K562 (cell line): ENCODE measurements around the gene PPP3CA. TPM values are rescaled to one million over a fixed set of nuclear protein-coding genes. Genes with fewer than 3 reads are reported as not detected.

ENCODE experiments used
- ATAC-seq: fragments of 200-7000 bp; cut with Tn5 transposase; 3 replicates; pipeline ENCODE4 v1.9.1; 2020; ENCODE audit warnings: moderate library complexity
- BruUV-seq: library from RNA; stranded (reverse); fragments of 400-500 nt; replicated peaks from 2 replicates; lab custom pipeline; 2021; lab: Mats Ljungman, UMichigan
- CTCF ChIA-PET: fragments of 300-600 bp; formaldehyde crosslinking; extraction: SDS; loops from one replicate; lab custom pipeline; 2021; ENCODE audit warnings: low intra/inter-chr PET ratio; lab: Yijun Ruan, JAX
- POLR2A ChIA-PET: fragments of 300-600, 350-650 bp; sonication (Branson Sonifier 250); formaldehyde crosslinking; extraction: SDS; loops from one replicate; lab custom pipeline; 2021; ENCODE audit warnings: antibody characterized with exemption, inconsistent platforms; lab: Yijun Ruan, JAX
- DNase-seq, 4 experiments: peaks; one replicate each; pipeline versions ENCODE4 v3.0.0 to v3.0.0-alpha.2; 2011 to 2018; ENCODE audit warnings: low spot score in 3 of 4, mixed read lengths in 3 of 4; ENCODE audit errors: extremely low read depth in 1 of 4
- FAIRE-seq: peaks from 2 replicates; lab custom pipeline; 2011; peaks lifted over from hg19 to GRCh38; lab: Jason Lieb, UNC
- H2AFZ ChIP-seq: 2 replicates; pipeline ENCODE4 v1.6.0; 2011; ENCODE audit warnings: low read depth, low read length, control low read depth, inconsistent platforms
- H3K27ac ChIP-seq: fragments of 200-600 bp; 3 replicates; pipeline ENCODE4 v1.8.0; 2011; ENCODE audit warnings: low read depth, mild to moderate bottlenecking, control low read depth, inconsistent platforms, low read length, moderate library complexity, mixed read lengths; ENCODE audit errors: extremely low read depth
- H3K27me3 ChIP-seq, 2 experiments: fragments of 300-600 bp in 1 of 2; 2 replicates in 1 of 2; 3 replicates in 1 of 2; pipeline versions ENCODE4 v1.6.0 to v1.8.0; 2011; ENCODE audit warnings: inconsistent platforms in 2 of 2, low read length in 2 of 2, mild to moderate bottlenecking in 1 of 2, mixed read lengths in 1 of 2, moderate library complexity in 1 of 2; ENCODE audit not compliant: control insufficient read depth in 2 of 2, insufficient read depth in 2 of 2
- H3K36me3 ChIP-seq: fragments of 300-600 bp; 3 replicates; pipeline ENCODE4 v1.8.0; 2011; ENCODE audit warnings: mild to moderate bottlenecking, low read length, inconsistent platforms; ENCODE audit not compliant: control insufficient read depth, insufficient read depth
- H3K4me1 ChIP-seq, 2 experiments: fragments of 200-600 bp in 1 of 2; replicated peaks in 1 of 2; 2 replicates in 1 of 2; 3 replicates in 1 of 2; pipeline versions ENCODE4 v1.5.1 to v1.8.0; 2011; ENCODE audit warnings: inconsistent platforms in 2 of 2, low read length in 2 of 2, mild to moderate bottlenecking in 1 of 2, mixed read lengths in 1 of 2, moderate library complexity in 1 of 2; ENCODE audit not compliant: control insufficient read depth in 2 of 2, insufficient read depth in 2 of 2
- H3K4me2 ChIP-seq: 2 replicates; pipeline ENCODE4 v1.6.1; 2011; ENCODE audit warnings: low read length, control low read depth, inconsistent platforms, mixed read lengths; ENCODE audit not compliant: insufficient read depth
- H3K4me3 ChIP-seq: fragments of 200-600 bp; sonication (generic), shearing (Covaris generic); 2 replicates; pipeline ENCODE4 v1.5.1; 2016; ENCODE audit warnings: control low read depth, inconsistent platforms
- H3K79me2 ChIP-seq: fragments of 200-600 bp; 3 replicates; pipeline ENCODE4 v1.8.0; 2011; ENCODE audit warnings: low read length, inconsistent platforms; ENCODE audit not compliant: control insufficient read depth, insufficient read depth
- H3K9ac ChIP-seq, 2 experiments: 2 replicates each; pipeline versions ENCODE4 v1.6.0 to v1.6.1; 2011; ENCODE audit warnings: low read depth in 2 of 2, low read length in 2 of 2, control low read depth in 1 of 2, inconsistent platforms in 1 of 2, mild to moderate bottlenecking in 1 of 2, mixed read lengths in 1 of 2; ENCODE audit not compliant: insufficient read depth in 1 of 2
- H3K9me1 ChIP-seq: one replicate; pipeline ENCODE4 v1.6.0; 2011; ENCODE audit warnings: inconsistent platforms, mild to moderate bottlenecking, low read length, moderate library complexity; ENCODE audit not compliant: control insufficient read depth, insufficient read depth
- H3K9me3 ChIP-seq: replicated peaks from 2 replicates; pipeline ENCODE4 v1.5.1; 2011; ENCODE audit warnings: low read depth, low read length, inconsistent platforms; ENCODE audit not compliant: control insufficient read depth, insufficient read depth
- H4K20me1 ChIP-seq: replicated peaks from 2 replicates; pipeline ENCODE4 v1.6.1; 2011; ENCODE audit warnings: low read length, inconsistent platforms, mixed read lengths; ENCODE audit not compliant: control insufficient read depth, insufficient read depth
- BMI1 ChIP-seq: fragments of 150-350 bp; IDR thresholded peaks from 2 replicates; pipeline ENCODE4 v1.6.1; 2014; ENCODE audit warnings: low read length
- CREM ChIP-seq: IDR thresholded peaks from 2 replicates; pipeline ENCODE4 v1.6.1; 2014; ENCODE audit warnings: antibody characterized with exemption, low read depth
- DACH1 ChIP-seq: fragments of 450-650 bp; IDR thresholded peaks from 2 replicates; pipeline ENCODE4 v1.6.1; 2018; ENCODE audit not compliant: partially characterized antibody
- HOMEZ ChIP-seq: fragments of 250-450 bp; sonication (Bioruptor Pico); IDR thresholded peaks from 2 replicates; pipeline ENCODE4 v1.4.0; 2020; ENCODE audit warnings: mild to moderate bottlenecking, moderate library complexity
- KDM4B ChIP-seq, 2 experiments: fragments of 450-650 bp in 1 of 2; sonication (generic) in 1 of 2; IDR thresholded peaks; 2 replicates each; pipeline ENCODE4 v1.6.1; 2016 to 2017; ENCODE audit warnings: borderline replicate concordance in 2 of 2, antibody characterized with exemption in 1 of 2, low read depth in 1 of 2, mild to moderate bottlenecking in 1 of 2
- MAX ChIP-seq: sonication (generic); formaldehyde crosslinking; IDR thresholded peaks from 2 replicates; pipeline ENCODE4 v1.9.0; 2022; ENCODE audit warnings: mild to moderate bottlenecking, missing genetic modification reagents
- NRF1 ChIP-seq, 2 experiments: fragments of 450-650 bp; IDR thresholded peaks in 1 of 2; conservative IDR thresholded peaks in 1 of 2; 2 replicates each; pipeline ENCODE4 v1.6.1; 2014; ENCODE audit warnings: mild to moderate bottlenecking in 2 of 2
- RBM34 ChIP-seq: fragments of 200-400 bp; formaldehyde crosslinking; IDR thresholded peaks from 2 replicates; pipeline ENCODE4 v1.6.1; 2018; ENCODE audit warnings: low read length, borderline replicate concordance; ENCODE audit not compliant: insufficient read depth
- SIX5 ChIP-seq, 2 experiments: IDR thresholded peaks; 2 replicates each; pipeline ENCODE4 v1.6.1; 2011; ENCODE audit warnings: low read length in 2 of 2, borderline replicate concordance in 1 of 2, low read depth in 1 of 2, mild to moderate bottlenecking in 1 of 2, moderate library complexity in 1 of 2; ENCODE audit not compliant: insufficient read depth in 1 of 2
- SPI1 ChIP-seq: IDR thresholded peaks from 2 replicates; pipeline ENCODE4 v1.6.1; 2011; ENCODE audit warnings: low read depth, low read length, control low read depth, borderline replicate concordance
- SREBF2 ChIP-seq: sonication (generic); formaldehyde crosslinking; IDR thresholded peaks from 2 replicates; pipeline ENCODE4 v1.4.0; 2020; ENCODE audit warnings: mild to moderate bottlenecking, missing genetic modification reagents
- STAG1 ChIP-seq: sonication (generic); formaldehyde crosslinking; IDR thresholded peaks from 2 replicates; pipeline ENCODE4 v1.5.0; 2020; ENCODE audit warnings: missing genetic modification reagents, borderline replicate concordance
- TCF3 ChIP-seq: sonication (generic); formaldehyde crosslinking; IDR thresholded peaks from 2 replicates; pipeline ENCODE4 v1.4.0; 2020; ENCODE audit warnings: mild to moderate bottlenecking, missing genetic modification reagents
- TFAP4 ChIP-seq: sonication (generic); formaldehyde crosslinking; IDR thresholded peaks from 2 replicates; pipeline ENCODE4 v1.8.0; 2022; ENCODE audit warnings: missing genetic modification reagents, mild to moderate bottlenecking, moderate library complexity, borderline replicate concordance
- ZNF224 ChIP-seq: sonication (generic); formaldehyde crosslinking; IDR thresholded peaks from 2 replicates; pipeline ENCODE4 v1.8.0; 2022; ENCODE audit warnings: mild to moderate bottlenecking, missing genetic modification reagents
- WGBS: fragments of 100-300 bp; shearing (Covaris generic); methylation state at CpG from one replicate; pipeline ENCODE4 v1.1.6; 2016; ENCODE audit warnings: low coverage, mixed read lengths; ENCODE audit not compliant: insufficient coverage; ENCODE audit errors: missing lambda C conversion rate; 5-methylcytosine and 5-hydroxymethylcytosine counted together
- in situ Hi-C: fragments of 300-500 bp; cut with MboI; formaldehyde crosslinking; loops from 4 replicates; pipeline ENCODE4 v1.15.0; 2018; ENCODE audit warnings: inconsistent platforms, mixed read lengths
- intact Hi-C: fragments of 100-400 bp; cut with micrococcal nuclease; formaldehyde crosslinking; loops from 2 replicates; pipeline ENCODE4 v1.14.2; 2022
- polyA plus RNA-seq, 8 experiments: library from polyadenylated mRNA; depleted of rRNA in 4 of 8; stranded (reverse) in 5 of 8; unstranded in 3 of 8; fragments of >200 nt; fragmentation: Nextera tagmentation in 2 of 8; fragmentation: Illumina TruSeq in 1 of 8; extraction: Ambion mirVana in 2 of 8; extraction: Trizol in 1 of 8; gene quantifications; 2 replicates each; pipeline versions ENCODE4 v1.2.1 to v1.2.3, GENCODE V29; 2011 to 2014; ENCODE audit warnings: inconsistent platforms in 1 of 8, missing spikeins in 1 of 8
- total RNA-seq, 7 experiments: library from RNA; depleted of rRNA in 6 of 7; stranded (reverse); fragments of >200 nt in 6 of 7; fragmentation: Illumina TruSeq in 2 of 7; extraction: Trizol in 2 of 7; gene quantifications; 2 replicates each; pipeline versions ENCODE4 v1.2.1 to v1.2.3, GENCODE V29; 2011 to 2021; ENCODE audit warnings: low replicate concordance in 1 of 7
- TF ChIP-seq, protein P1 (sequence below): sonication (generic); formaldehyde crosslinking; IDR thresholded peaks from 2 replicates; pipeline ENCODE4 v1.4.0; 2020; ENCODE audit warnings: mild to moderate bottlenecking, missing genetic modification reagents

PPP3CA gene
- total and polyA plus RNA-seq, 9 of the 15 experiments (the other 6 are each of a cell fraction or from before 2014, with no cell fraction given) = 0.94 to 3.2 (median 1.6) TPM

- POLR2A ChIA-PET = no interaction called here
These were observed 309.4 kb downstream of the PPP3CA start for GRCh38 chr4:101037938-101038413.

More at GRCh38 chr4:101037938-101038413, 309.4 kb downstream of the PPP3CA start:
- H3K27ac ChIP-seq = no peak overlapping the region
- CTCF ChIA-PET = no interaction called here
- in situ Hi-C loops (no loop called here), intact Hi-C loops (no loop called here)
- no peak for FAIRE-seq
- no peaks in the 10 kb centered on the region for H4K20me1 ChIP-seq
- H3K4me2 ChIP-seq = no peak overlapping the region
- 9% methylated on average over 1 of the region's 1 CpG for WGBS
- H3K9ac ChIP-seq = no peak overlapping the region
- no peaks in the 10 kb centered on the region for H3K79me2 ChIP-seq
- DNase-seq = no peak
- no peaks in the 10 kb centered on the region for H3K27me3 ChIP-seq
- ATAC-seq = no peak
- H3K9me3 ChIP-seq = no peaks in the 10 kb centered on the region
- H3K9me1 ChIP-seq = no peaks in the 10 kb centered on the region
- no peaks in the 10 kb centered on the region for H3K4me1 ChIP-seq
- H3K4me3 ChIP-seq = no peak overlapping the region
- no peaks in the 10 kb centered on the region for H3K36me3 ChIP-seq
- BruUV-seq = no TSS peak
- TF ChIP-seq TCF3 (CRISPR knock-in tag) (no peak), MAX (no peak), TFAP4 (no peak), SREBF2 (CRISPR knock-in tag) (no peak), KDM4B (IDR thresholded peaks at IDR 0.05; ENCODE audit: borderline replicate concordance in 2 of 2, low read depth in 1 of 2) (no peak), SPI1 (no peak), RBM34 (no peak), STAG1 (CRISPR knock-in tag) (no peak), CREM (no peak), ZNF224 (no peak), NRF1 (conservative IDR thresholded peaks at IDR 0.05 in 1 of 2, IDR thresholded peaks at IDR 0.05 in 1 of 2) (no peak), HOMEZ (CRISPR knock-in tag) (no peak), BMI1 (no peak), DACH1 (no peak), SIX5 (IDR thresholded peaks at IDR 0.05; ENCODE audit: borderline replicate concordance in 1 of 2, insufficient read depth in 1 of 2, low read depth in 1 of 2, low read length in 2 of 2) (no peak)
- TF ChIP-seq, protein P1, sequence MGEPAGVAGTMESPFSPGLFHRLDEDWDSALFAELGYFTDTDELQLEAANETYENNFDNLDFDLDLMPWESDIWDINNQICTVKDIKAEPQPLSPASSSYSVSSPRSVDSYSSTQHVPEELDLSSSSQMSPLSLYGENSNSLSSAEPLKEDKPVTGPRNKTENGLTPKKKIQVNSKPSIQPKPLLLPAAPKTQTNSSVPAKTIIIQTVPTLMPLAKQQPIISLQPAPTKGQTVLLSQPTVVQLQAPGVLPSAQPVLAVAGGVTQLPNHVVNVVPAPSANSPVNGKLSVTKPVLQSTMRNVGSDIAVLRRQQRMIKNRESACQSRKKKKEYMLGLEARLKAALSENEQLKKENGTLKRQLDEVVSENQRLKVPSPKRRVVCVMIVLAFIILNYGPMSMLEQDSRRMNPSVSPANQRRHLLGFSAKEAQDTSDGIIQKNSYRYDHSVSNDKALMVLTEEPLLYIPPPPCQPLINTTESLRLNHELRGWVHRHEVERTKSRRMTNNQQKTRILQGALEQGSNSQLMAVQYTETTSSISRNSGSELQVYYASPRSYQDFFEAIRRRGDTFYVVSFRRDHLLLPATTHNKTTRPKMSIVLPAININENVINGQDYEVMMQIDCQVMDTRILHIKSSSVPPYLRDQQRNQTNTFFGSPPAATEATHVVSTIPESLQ (CRISPR knock-in tag) = no peak
- no peak overlapping the region for H2AFZ ChIP-seq
